Loucy (cell line): Measurements from ENCODE around the gene KIF23.

Experiments used
- H2AFZ ChIP-seq: fragments of 200-600 bp; sonication (generic); 2 replicates; pipeline ENCODE4 v1.6.0; 2016; ENCODE audit warnings: antibody characterized with exemption, mild to moderate bottlenecking, low read length, moderate library complexity
- H3F3A ChIP-seq: fragments of 200-600 bp; 2 replicates; pipeline ENCODE4 v1.6.0; 2016; ENCODE audit warnings: antibody characterized with exemption, low read depth, mild to moderate bottlenecking
- H3K27me3 ChIP-seq: fragments of 200-600 bp; sonication (generic); 2 replicates; pipeline ENCODE4 v1.6.1; 2014; ENCODE audit warnings: low read length, mild to moderate bottlenecking; ENCODE audit not compliant: insufficient read depth, poor library complexity, severe bottlenecking
- H3K36me3 ChIP-seq: fragments of 200-600 bp; sonication (generic); 2 replicates; pipeline ENCODE4 v1.6.1; 2016; ENCODE audit warnings: low read length; ENCODE audit not compliant: insufficient read depth
- H3K4me1 ChIP-seq: fragments of 200-600 bp; sonication (generic); 2 replicates; pipeline ENCODE4 v1.5.1; 2014; ENCODE audit warnings: low read length, mild to moderate bottlenecking; ENCODE audit not compliant: insufficient read depth, poor library complexity, severe bottlenecking
- H3K4me2 ChIP-seq: fragments of 200-600 bp; sonication (generic); 2 replicates; pipeline ENCODE4 v1.6.0; 2014; ENCODE audit warnings: antibody characterized with exemption, low read length, low read depth, mild to moderate bottlenecking; ENCODE audit not compliant: poor library complexity, severe bottlenecking
- H3K4me3 ChIP-seq: fragments of 200-600 bp; sonication (generic); 2 replicates; pipeline ENCODE4 v1.5.1; 2014; ENCODE audit warnings: low read length, mild to moderate bottlenecking, mixed read lengths; ENCODE audit not compliant: poor library complexity, severe bottlenecking
- H3K79me2 ChIP-seq: fragments of 200-600 bp; sonication (generic); 2 replicates; pipeline ENCODE4 v1.6.1; 2014; ENCODE audit warnings: low read length; ENCODE audit not compliant: insufficient read depth
- H3K9ac ChIP-seq: fragments of 200-600 bp; sonication (generic); 2 replicates; pipeline ENCODE4 v1.6.0; 2014; ENCODE audit warnings: mild to moderate bottlenecking, low read depth, low read length, moderate library complexity; ENCODE audit not compliant: poor library complexity, severe bottlenecking
- H3K9me2 ChIP-seq: fragments of 200-600 bp; sonication (generic); replicated peaks from 2 replicates; pipeline ENCODE4 v1.6.1; 2016; ENCODE audit warnings: low read depth, low read length, mixed read lengths
- H3K9me3 ChIP-seq: fragments of 200-600 bp; sonication (generic); 2 replicates; pipeline ENCODE4 v1.6.1; 2014; ENCODE audit warnings: mild to moderate bottlenecking, antibody characterized with exemption, low read length, low read depth; ENCODE audit not compliant: insufficient read depth
- H4K20me1 ChIP-seq: fragments of 200-600 bp; sonication (generic); 2 replicates; pipeline ENCODE4 v1.6.0; 2014; ENCODE audit warnings: antibody characterized with exemption, low read length, mild to moderate bottlenecking; ENCODE audit not compliant: insufficient read depth, poor library complexity, severe bottlenecking
- EZH2phosphoT487 ChIP-seq: fragments of 200-600 bp; IDR thresholded peaks from 2 replicates; pipeline ENCODE4 v1.6.1; 2018; ENCODE audit warnings: antibody characterized with exemption, mild to moderate bottlenecking, moderate library complexity, borderline replicate concordance
- TF ChIP-seq, protein P1 (sequence below): fragments of 200-600 bp; sonication (generic); conservative IDR thresholded peaks from 2 replicates; pipeline ENCODE4 v1.5.1; 2014; ENCODE audit warnings: mild to moderate bottlenecking, antibody characterized with exemption, low read length

The KIF23 gene

DNA sequence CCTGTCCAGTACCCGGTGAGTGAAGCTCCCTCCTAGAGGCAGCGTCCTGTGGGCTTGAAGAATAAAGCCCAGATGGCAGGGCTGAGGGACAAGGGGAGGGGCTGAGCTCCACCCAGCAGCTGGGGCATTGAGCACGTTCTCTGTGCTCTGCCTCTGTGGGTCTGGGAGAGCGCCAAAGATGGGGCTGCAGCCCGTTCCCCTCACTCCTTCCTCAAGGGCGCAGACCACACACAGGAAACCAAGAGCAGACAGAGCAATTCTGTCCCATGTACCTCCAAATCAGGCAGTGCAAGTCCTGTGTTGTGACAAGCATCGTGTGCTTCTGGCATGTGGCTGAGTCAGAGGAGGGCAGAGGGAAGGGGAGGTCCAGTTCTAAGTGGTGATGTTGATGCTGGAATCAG is 15.7 kb upstream of the KIF23 start:
- H3K36me3 ChIP-seq, result no peaks in the 10 kb centered on the region
- H3K4me3 ChIP-seq, result no peak overlapping the region
- no peaks in the 10 kb centered on the region for H3K27me3 ChIP-seq
- TF ChIP-seq, protein P1, sequence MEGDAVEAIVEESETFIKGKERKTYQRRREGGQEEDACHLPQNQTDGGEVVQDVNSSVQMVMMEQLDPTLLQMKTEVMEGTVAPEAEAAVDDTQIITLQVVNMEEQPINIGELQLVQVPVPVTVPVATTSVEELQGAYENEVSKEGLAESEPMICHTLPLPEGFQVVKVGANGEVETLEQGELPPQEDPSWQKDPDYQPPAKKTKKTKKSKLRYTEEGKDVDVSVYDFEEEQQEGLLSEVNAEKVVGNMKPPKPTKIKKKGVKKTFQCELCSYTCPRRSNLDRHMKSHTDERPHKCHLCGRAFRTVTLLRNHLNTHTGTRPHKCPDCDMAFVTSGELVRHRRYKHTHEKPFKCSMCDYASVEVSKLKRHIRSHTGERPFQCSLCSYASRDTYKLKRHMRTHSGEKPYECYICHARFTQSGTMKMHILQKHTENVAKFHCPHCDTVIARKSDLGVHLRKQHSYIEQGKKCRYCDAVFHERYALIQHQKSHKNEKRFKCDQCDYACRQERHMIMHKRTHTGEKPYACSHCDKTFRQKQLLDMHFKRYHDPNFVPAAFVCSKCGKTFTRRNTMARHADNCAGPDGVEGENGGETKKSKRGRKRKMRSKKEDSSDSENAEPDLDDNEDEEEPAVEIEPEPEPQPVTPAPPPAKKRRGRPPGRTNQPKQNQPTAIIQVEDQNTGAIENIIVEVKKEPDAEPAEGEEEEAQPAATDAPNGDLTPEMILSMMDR, result no peak
- TF ChIP-seq EZH2phosphoT487, result no peak
- no peaks in the 10 kb centered on the region for H3F3A ChIP-seq
- no peaks in the 10 kb centered on the region for H3K79me2 ChIP-seq
- peak overlapping the region; percentile 0 for H3K4me2 ChIP-seq
- H3K9me2 ChIP-seq, result no peaks in the 10 kb centered on the region
- H3K9me3 ChIP-seq, result no peaks in the 10 kb centered on the region
- H2AFZ ChIP-seq, result no peak overlapping the region; the same call in 1 of the 2 replicates
- H4K20me1 ChIP-seq, result no peaks in the 10 kb centered on the region
- H3K9ac ChIP-seq, result no peak overlapping the region
- peaks cover 24% of the 10 kb centered on the region for H3K4me1 ChIP-seq

DNA sequence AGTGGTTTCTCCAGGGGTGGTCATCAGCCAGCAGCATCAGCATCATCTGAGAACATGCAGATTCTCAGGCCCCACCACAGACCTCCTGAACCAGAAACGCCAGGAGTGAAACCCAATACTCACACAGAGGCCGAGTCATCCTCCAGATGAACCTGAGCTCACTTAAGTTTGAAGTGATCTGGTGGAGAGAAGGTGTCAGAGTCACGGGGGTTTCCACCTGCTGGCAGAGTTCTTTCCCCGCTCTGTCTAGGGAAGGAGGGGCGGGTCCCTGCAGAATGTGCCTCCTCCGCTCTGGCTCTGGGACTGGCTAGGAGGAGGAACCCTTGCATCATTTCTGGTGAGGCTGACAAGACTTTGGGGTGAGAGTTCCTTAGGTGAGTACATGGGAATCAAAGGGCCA is 13.3 kb upstream of the KIF23 start:
- no peaks in the 10 kb centered on the region for H3K36me3 ChIP-seq
- no peaks in the 10 kb centered on the region for H3K9me2 ChIP-seq
- no peak overlapping the region for H2AFZ ChIP-seq
- H3F3A ChIP-seq, result no peaks in the 10 kb centered on the region
- no peaks in the 10 kb centered on the region for H3K79me2 ChIP-seq
- H3K9ac ChIP-seq, result no peak overlapping the region
- TF ChIP-seq, protein P1, result no peak
- no peak for TF ChIP-seq EZH2phosphoT487
- H4K20me1 ChIP-seq, result no peaks in the 10 kb centered on the region
- no peak overlapping the region for H3K4me3 ChIP-seq
- no peaks in the 10 kb centered on the region for H3K9me3 ChIP-seq
- H3K27me3 ChIP-seq, result no peaks in the 10 kb centered on the region
- H3K4me2 ChIP-seq, result no peak overlapping the region
- peaks cover 16% of the 10 kb centered on the region for H3K4me1 ChIP-seq

DNA sequence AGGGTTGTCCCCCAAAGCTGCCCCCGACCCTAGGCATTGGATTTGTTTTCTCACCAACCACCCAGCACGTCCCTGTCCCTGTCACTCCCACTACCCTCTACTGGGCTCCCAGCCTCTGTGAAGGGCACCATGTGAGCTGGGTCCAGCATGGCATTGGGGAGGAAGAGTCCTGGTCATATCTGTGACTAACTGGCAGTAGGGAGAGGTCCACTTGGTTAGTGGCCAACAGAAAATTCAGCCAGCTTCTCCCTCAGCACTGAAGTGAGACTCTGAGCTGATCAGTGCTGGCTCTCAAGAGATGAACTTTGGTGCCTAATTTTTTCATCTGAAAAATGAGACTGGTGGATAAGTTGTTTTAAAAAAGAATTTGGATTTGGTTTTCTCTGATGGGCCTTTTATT is 11.3 kb upstream of the KIF23 start:
- Histone ChIP-seq H3K9ac (no peak overlapping the region), H3K4me2 (no peak overlapping the region), H3K79me2 (no peaks in the 10 kb centered on the region), H4K20me1 (no peaks in the 10 kb centered on the region), H3K36me3 (no peaks in the 10 kb centered on the region), H3F3A (no peaks in the 10 kb centered on the region), H2AFZ (no peak overlapping the region), H3K9me2 (no peaks in the 10 kb centered on the region), H3K9me3 (no peaks in the 10 kb centered on the region), H3K4me1 (peaks cover 19% of the 10 kb centered on the region), H3K27me3 (no peaks in the 10 kb centered on the region), H3K4me3 (no peak overlapping the region)
- no peak for TF ChIP-seq EZH2phosphoT487
- TF ChIP-seq, protein P1, result no peak
